ENCODE data around the gene IL24. TPM values are rescaled to one million over a fixed set of nuclear protein-coding genes. Genes with fewer than 3 reads are reported as not detected.

IL24 gene
- total RNA-seq, 1 experiment from 2014 or later = not detected

DNA sequence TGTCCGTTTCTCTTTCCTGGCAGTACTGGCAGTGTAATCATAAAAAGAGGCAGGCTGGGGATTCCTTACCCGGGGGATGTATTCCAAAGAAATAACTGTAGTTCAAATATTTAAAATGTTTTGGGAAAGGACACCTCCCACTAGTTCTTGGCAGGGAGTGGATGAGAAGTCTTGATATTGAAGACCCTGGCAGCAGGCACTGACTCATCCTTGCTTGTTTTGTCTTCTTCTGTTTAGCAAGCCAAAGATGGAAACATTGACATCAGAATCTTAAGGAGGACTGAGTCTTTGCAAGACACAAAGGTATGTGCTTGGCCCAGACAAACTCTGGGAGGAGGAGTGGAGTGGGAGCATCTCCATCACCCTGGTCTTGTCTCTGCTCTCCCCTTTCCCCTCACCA lies 31.2 kb upstream of the IL24 start:
- intact Hi-C loops (cut with micrococcal nuclease) = no loop called here
- Histone ChIP-seq H3K4me2 (ENCODE audit: low read length) (no peak overlapping the region), H3K27ac (ENCODE audit: low read depth, low read length) (no peak overlapping the region), H2AFZ (ENCODE audit: low read depth, low read length, poor library complexity, severe bottlenecking) (no peak overlapping the region), H3K36me3 (ENCODE audit: control insufficient read depth in 1 of 2, insufficient read depth in 2 of 2, low read length in 2 of 2) (no peaks in the 10 kb centered on the region), H3K4me1 (ENCODE audit: control insufficient read depth in 1 of 2, insufficient read depth in 2 of 2, low read length in 2 of 2) (peaks cover 0 to 7% of the 10 kb centered on the region in 2 experiments; a peak in 2 of 4 replicates), H3K9me3 (ENCODE audit: control insufficient read depth in 1 of 2, insufficient read depth in 1 of 2, low read depth in 1 of 2, low read length in 2 of 2) (no peaks in the 10 kb centered on the region), H3K9ac (ENCODE audit: low read length) (no peak overlapping the region), H3K9me2 (ENCODE audit: insufficient read depth) (no peaks in the 10 kb centered on the region), H3K4me3 (replicated peaks in 1 of 2; ENCODE audit: low read depth in 1 of 2, low read length in 2 of 2) (no peak overlapping the region), H3K27me3 (ENCODE audit: insufficient read depth, low read length) (no peaks in the 10 kb centered on the region), H3K79me2 (ENCODE audit: insufficient read depth, low read length) (no peaks in the 10 kb centered on the region), H4K20me1 (ENCODE audit: insufficient read depth) (no peaks in the 10 kb centered on the region)
- CTCF ChIA-PET = interaction anchor here (1.0 kb wide), 1 partner anchor 32 kb away, joined by 3 read pairs; no protein-coding TSS in a partner anchor
- POLR2A ChIA-PET = no interaction called here
- TF ChIP-seq TCF7L2 (IDR thresholded peaks at IDR 0.05; ENCODE audit: borderline replicate concordance, extremely low read depth, insufficient read depth, insufficient read length) (no peak), SIN3A (IDR thresholded peaks at IDR 0.05; ENCODE audit: low read depth) (no peak), EZH2phosphoT487 (IDR thresholded peaks at IDR 0.05; ENCODE audit: borderline replicate concordance) (no peak), SRF (IDR thresholded peaks at IDR 0.05; ENCODE audit: low read depth) (no peak), SP1 (IDR thresholded peaks at IDR 0.05; ENCODE audit: low read depth) (no peak), FOSL1 (IDR thresholded peaks at IDR 0.05; ENCODE audit: low read depth) (no peak), ZFX (IDR thresholded peaks at IDR 0.05) (no peak), POLR2A (IDR thresholded peaks at IDR 0.05; ENCODE audit: borderline replicate concordance, extremely low read depth, insufficient read depth, insufficient read length) (no peak), EGR1 (IDR thresholded peaks at IDR 0.05; ENCODE audit: low read depth) (no peak), CBX3 (IDR thresholded peaks at IDR 0.05; ENCODE audit: low read depth) (no peak), ELF1 (IDR thresholded peaks at IDR 0.05; ENCODE audit: borderline replicate concordance, low read depth) (no peak), EZH2 (IDR thresholded peaks at IDR 0.05) (no peak), CEBPB (IDR thresholded peaks at IDR 0.05; ENCODE audit: low read depth) (no peak), ZNF274 (IDR thresholded peaks at IDR 0.05; ENCODE audit: low read depth, low read length) (no peak), RAD21 (IDR thresholded peaks at IDR 0.05; ENCODE audit: low read depth) (no peak), YY1 (IDR thresholded peaks at IDR 0.05; ENCODE audit: extremely low read depth, insufficient replicate concordance, low read depth, low read length) (no peak), JUND (IDR thresholded peaks at IDR 0.05) (no peak)
- TF ChIP-seq, protein P1, sequence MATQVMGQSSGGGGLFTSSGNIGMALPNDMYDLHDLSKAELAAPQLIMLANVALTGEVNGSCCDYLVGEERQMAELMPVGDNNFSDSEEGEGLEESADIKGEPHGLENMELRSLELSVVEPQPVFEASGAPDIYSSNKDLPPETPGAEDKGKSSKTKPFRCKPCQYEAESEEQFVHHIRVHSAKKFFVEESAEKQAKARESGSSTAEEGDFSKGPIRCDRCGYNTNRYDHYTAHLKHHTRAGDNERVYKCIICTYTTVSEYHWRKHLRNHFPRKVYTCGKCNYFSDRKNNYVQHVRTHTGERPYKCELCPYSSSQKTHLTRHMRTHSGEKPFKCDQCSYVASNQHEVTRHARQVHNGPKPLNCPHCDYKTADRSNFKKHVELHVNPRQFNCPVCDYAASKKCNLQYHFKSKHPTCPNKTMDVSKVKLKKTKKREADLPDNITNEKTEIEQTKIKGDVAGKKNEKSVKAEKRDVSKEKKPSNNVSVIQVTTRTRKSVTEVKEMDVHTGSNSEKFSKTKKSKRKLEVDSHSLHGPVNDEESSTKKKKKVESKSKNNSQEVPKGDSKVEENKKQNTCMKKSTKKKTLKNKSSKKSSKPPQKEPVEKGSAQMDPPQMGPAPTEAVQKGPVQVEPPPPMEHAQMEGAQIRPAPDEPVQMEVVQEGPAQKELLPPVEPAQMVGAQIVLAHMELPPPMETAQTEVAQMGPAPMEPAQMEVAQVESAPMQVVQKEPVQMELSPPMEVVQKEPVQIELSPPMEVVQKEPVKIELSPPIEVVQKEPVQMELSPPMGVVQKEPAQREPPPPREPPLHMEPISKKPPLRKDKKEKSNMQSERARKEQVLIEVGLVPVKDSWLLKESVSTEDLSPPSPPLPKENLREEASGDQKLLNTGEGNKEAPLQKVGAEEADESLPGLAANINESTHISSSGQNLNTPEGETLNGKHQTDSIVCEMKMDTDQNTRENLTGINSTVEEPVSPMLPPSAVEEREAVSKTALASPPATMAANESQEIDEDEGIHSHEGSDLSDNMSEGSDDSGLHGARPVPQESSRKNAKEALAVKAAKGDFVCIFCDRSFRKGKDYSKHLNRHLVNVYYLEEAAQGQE (IDR thresholded peaks at IDR 0.05; ENCODE audit: low read depth) = no peak
- TF ChIP-seq, protein P2, sequence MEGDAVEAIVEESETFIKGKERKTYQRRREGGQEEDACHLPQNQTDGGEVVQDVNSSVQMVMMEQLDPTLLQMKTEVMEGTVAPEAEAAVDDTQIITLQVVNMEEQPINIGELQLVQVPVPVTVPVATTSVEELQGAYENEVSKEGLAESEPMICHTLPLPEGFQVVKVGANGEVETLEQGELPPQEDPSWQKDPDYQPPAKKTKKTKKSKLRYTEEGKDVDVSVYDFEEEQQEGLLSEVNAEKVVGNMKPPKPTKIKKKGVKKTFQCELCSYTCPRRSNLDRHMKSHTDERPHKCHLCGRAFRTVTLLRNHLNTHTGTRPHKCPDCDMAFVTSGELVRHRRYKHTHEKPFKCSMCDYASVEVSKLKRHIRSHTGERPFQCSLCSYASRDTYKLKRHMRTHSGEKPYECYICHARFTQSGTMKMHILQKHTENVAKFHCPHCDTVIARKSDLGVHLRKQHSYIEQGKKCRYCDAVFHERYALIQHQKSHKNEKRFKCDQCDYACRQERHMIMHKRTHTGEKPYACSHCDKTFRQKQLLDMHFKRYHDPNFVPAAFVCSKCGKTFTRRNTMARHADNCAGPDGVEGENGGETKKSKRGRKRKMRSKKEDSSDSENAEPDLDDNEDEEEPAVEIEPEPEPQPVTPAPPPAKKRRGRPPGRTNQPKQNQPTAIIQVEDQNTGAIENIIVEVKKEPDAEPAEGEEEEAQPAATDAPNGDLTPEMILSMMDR (IDR thresholded peaks at IDR 0.05 in 2 of 3, conservative IDR thresholded peaks at IDR 0.05 in 1 of 3; ENCODE audit: borderline replicate concordance in 1 of 3, insufficient read depth in 1 of 3, low read depth in 2 of 3, low read length in 2 of 3) = no peak
- DNase-seq (ENCODE audit: low read depth, low spot score) (no peak), ATAC-seq (no peak)
- no TSS peak for BruUV-seq (replicated peaks)
- RAD21 ChIA-PET (ENCODE audit: low non-redundant PET in 1 of 2, low total read pairs in 2 of 2, uncharacterized antibody in 2 of 2, unreplicated experiment in 2 of 2) = no interaction called here
